Measurements from ENCODE around the gene SH2D4B. TPM values are rescaled to one million over a fixed set of nuclear protein-coding genes. Genes with fewer than 3 reads are reported as not detected.

The SH2D4B gene
- total RNA-seq, 1 experiment from 2014 or later, result 0.24 TPM

GRCh38 chr10:80612261-80612660, 74.6 kb downstream of the SH2D4B start:
- Histone ChIP-seq H3K4me1 (replicated peaks; ENCODE audit: insufficient read depth) (no peaks in the 10 kb centered on the region), H3K4me3 (no peak overlapping the region), H3K9me3 (ENCODE audit: insufficient read depth, low read depth) (no peaks in the 10 kb centered on the region), H3K4me2 (no peak overlapping the region), H3K27me3 (ENCODE audit: insufficient read depth, low read depth) (peaks cover 26% of the 10 kb centered on the region), H3K36me3 (ENCODE audit: low read depth) (no peaks in the 10 kb centered on the region), H3K79me2 (ENCODE audit: low read depth) (no peaks in the 10 kb centered on the region), H3K9me2 (ENCODE audit: insufficient read depth) (no peaks in the 10 kb centered on the region), H2AFZ (no peak overlapping the region), H3K27ac (no peak overlapping the region), H4K20me1 (ENCODE audit: insufficient read depth) (no peaks in the 10 kb centered on the region), H3F3A (ENCODE audit: insufficient read depth, low read depth) (no peaks in the 10 kb centered on the region)
- no TSS peak for BruUV-seq (replicated peaks)
- no peak for DNase-seq
- intact Hi-C loops (cut with micrococcal nuclease; ENCODE audit: unreplicated experiment), result no loop called here
- CTCF ChIA-PET, result no interaction called here
- POLR2A ChIA-PET (ENCODE audit: unreplicated experiment), result no interaction called here
- TF ChIP-seq CTCF (conservative IDR thresholded peaks at IDR 0.05) (no peak), EZH2 (IDR thresholded peaks at IDR 0.05; ENCODE audit: low read depth) (no peak)

DNA sequence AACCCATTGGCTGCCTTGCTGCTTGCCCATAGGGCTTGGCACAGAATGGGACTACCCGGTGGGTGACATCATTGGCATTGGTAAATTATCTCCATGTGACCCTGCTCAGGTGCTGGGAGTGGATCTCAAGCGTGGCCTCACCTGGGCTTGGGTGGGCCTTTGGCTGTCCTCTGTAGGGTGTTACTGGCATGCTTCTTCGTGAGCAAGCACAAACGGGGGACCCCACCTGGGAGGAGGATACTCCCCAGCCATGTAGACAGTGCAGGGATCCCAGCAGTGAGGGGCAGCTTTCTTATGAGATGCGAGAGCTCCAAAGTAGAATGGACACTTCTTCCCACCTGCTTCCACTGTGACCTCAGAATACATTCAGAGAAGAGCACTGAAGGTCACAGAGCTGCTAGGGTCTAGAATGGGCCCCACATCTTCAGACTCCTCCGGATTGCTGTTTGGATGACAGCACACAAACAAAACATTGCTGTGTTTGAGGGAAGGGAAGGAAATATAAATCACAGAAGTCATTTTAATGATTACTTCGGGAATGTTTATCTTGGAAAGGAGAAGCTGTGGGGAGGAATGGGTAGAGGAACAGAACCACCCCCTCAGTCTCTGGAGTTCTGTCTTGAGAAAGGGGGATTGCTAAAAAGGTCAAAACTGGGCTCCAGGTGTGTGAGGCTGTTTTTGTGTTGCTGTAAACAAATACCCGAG, 75.9 kb downstream of the SH2D4B start:
- ChIA-PET POLR2A (ENCODE audit: unreplicated experiment) (no interaction called here), CTCF (no interaction called here)
- no peak overlapping the region for H3K4me2 ChIP-seq
- H3F3A ChIP-seq (ENCODE audit: insufficient read depth, low read depth), result no peaks in the 10 kb centered on the region
- H3K4me1 ChIP-seq (replicated peaks; ENCODE audit: insufficient read depth), result no peaks in the 10 kb centered on the region
- no peak overlapping the region for H2AFZ ChIP-seq
- H3K9me3 ChIP-seq (ENCODE audit: insufficient read depth, low read depth), result no peaks in the 10 kb centered on the region
- H3K36me3 ChIP-seq (ENCODE audit: low read depth), result no peaks in the 10 kb centered on the region
- DNase-seq, result no peak
- peaks cover 26% of the 10 kb centered on the region for H3K27me3 ChIP-seq (ENCODE audit: insufficient read depth, low read depth)
- intact Hi-C loops (cut with micrococcal nuclease; ENCODE audit: unreplicated experiment), result no loop called here
- no peak for TF ChIP-seq CTCF (conservative IDR thresholded peaks at IDR 0.05)
- no peak for TF ChIP-seq EZH2 (IDR thresholded peaks at IDR 0.05; ENCODE audit: low read depth)
- no peaks in the 10 kb centered on the region for H3K79me2 ChIP-seq (ENCODE audit: low read depth)
- no peak overlapping the region for H3K27ac ChIP-seq
- H4K20me1 ChIP-seq (ENCODE audit: insufficient read depth), result no peaks in the 10 kb centered on the region
- H3K9me2 ChIP-seq (ENCODE audit: insufficient read depth), result no peaks in the 10 kb centered on the region
- no TSS peak for BruUV-seq (replicated peaks)
- no peak overlapping the region for H3K4me3 ChIP-seq

- ChIA-PET CTCF (no interaction called here), POLR2A (ENCODE audit: unreplicated experiment) (no interaction called here)
- no peak for DNase-seq
- no peaks in the 10 kb centered on the region for H3F3A ChIP-seq (ENCODE audit: insufficient read depth, low read depth)
- H3K9me3 ChIP-seq (ENCODE audit: insufficient read depth, low read depth), result no peaks in the 10 kb centered on the region
- no peaks in the 10 kb centered on the region for H3K9me2 ChIP-seq (ENCODE audit: insufficient read depth)
- H4K20me1 ChIP-seq (ENCODE audit: insufficient read depth), result no peaks in the 10 kb centered on the region
- H2AFZ ChIP-seq, result no peak overlapping the region
- H3K4me3 ChIP-seq, result no peak overlapping the region
- no peak overlapping the region for H3K27ac ChIP-seq
- no TSS peak for BruUV-seq (replicated peaks)
- TF ChIP-seq EZH2 (IDR thresholded peaks at IDR 0.05; ENCODE audit: low read depth), result no peak
- no peak for TF ChIP-seq CTCF (conservative IDR thresholded peaks at IDR 0.05)
- H3K4me1 ChIP-seq (replicated peaks; ENCODE audit: insufficient read depth), result no peaks in the 10 kb centered on the region
- H3K4me2 ChIP-seq, result no peak overlapping the region
- H3K36me3 ChIP-seq (ENCODE audit: low read depth), result no peaks in the 10 kb centered on the region
- peaks cover 23% of the 10 kb centered on the region for H3K27me3 ChIP-seq (ENCODE audit: insufficient read depth, low read depth)
- no peaks in the 10 kb centered on the region for H3K79me2 ChIP-seq (ENCODE audit: low read depth)
- intact Hi-C loops (cut with micrococcal nuclease; ENCODE audit: unreplicated experiment), result no loop called here
These were observed 77.1 kb downstream of the SH2D4B start for GRCh38 chr10:80614576-80615416.

All from PC-9 (cell line).